Endodermal cell (in vitro differentiated cells): ENCODE measurements around the gene DNM2. TPM values are rescaled to one million over a fixed set of nuclear protein-coding genes. Genes with fewer than 3 reads are reported as not detected.
A peak's percentile ranks its signal among the peaks of the same experiment; 100 is the strongest.
"Not testable (repeated sequence)": the region's sequence is repeated elsewhere in the genome, so short reads cannot be mapped to it uniquely, and the experiment has no call there.

ENCODE experiments used
- DNase-seq: peaks from one replicate; pipeline ENCODE4 v3.0.0-alpha.2; 2017
- H3K27ac ChIP-seq: 2 replicates; pipeline ENCODE4 v1.5.1; 2013; ENCODE audit warnings: mild to moderate bottlenecking, low read depth, low read length, moderate library complexity
- H3K27me3 ChIP-seq: 2 replicates; pipeline ENCODE4 v1.6.1; 2013; ENCODE audit warnings: mild to moderate bottlenecking, low read length, moderate library complexity; ENCODE audit not compliant: insufficient read depth, control insufficient read depth, poor library complexity, severe bottlenecking
- H3K36me3 ChIP-seq: 2 replicates; pipeline ENCODE4 v1.7.0; 2013; ENCODE audit warnings: mild to moderate bottlenecking, low read length, moderate library complexity; ENCODE audit not compliant: control insufficient read depth, insufficient read depth
- H3K4me1 ChIP-seq: one replicate; pipeline ENCODE4 v1.7.0; 2013; ENCODE audit warnings: low read length; ENCODE audit not compliant: control insufficient read depth, insufficient read depth
- H3K4me3 ChIP-seq: 2 replicates; pipeline ENCODE4 v1.5.1; 2013; ENCODE audit warnings: mild to moderate bottlenecking, low read length, moderate library complexity
- H3K9ac ChIP-seq: 2 replicates; pipeline ENCODE4 v1.6.1; 2013; ENCODE audit warnings: mild to moderate bottlenecking, low read length, moderate library complexity; ENCODE audit not compliant: poor library complexity, severe bottlenecking; ENCODE audit errors: extremely low read depth
- H3K9me3 ChIP-seq: 2 replicates; pipeline ENCODE4 v1.6.1; 2013; ENCODE audit warnings: mild to moderate bottlenecking, low read length, moderate library complexity; ENCODE audit not compliant: control insufficient read depth
- H3K27ac Mint-ChIP-seq: 2 replicates; pipeline ENCODE4 v1.8.0; 2020; ENCODE audit warnings: mixed read lengths
- H3K27me3 Mint-ChIP-seq: 2 replicates; pipeline ENCODE4 v1.8.0; 2021; ENCODE audit warnings: mild to moderate bottlenecking, mixed read lengths; ENCODE audit not compliant: insufficient read depth
- H3K36me3 Mint-ChIP-seq: 2 replicates; pipeline ENCODE4 v1.8.0; 2020; ENCODE audit warnings: low read depth, mixed read lengths
- H3K4me1 Mint-ChIP-seq: 2 replicates; pipeline ENCODE4 v1.8.0; 2020; ENCODE audit warnings: mixed read lengths
- H3K4me3 Mint-ChIP-seq: 2 replicates; pipeline ENCODE4 v1.8.0; 2020; ENCODE audit warnings: mild to moderate bottlenecking, moderate library complexity, mixed read lengths
- H3K9me3 Mint-ChIP-seq: 2 replicates; pipeline ENCODE4 v1.8.0; 2020; ENCODE audit warnings: mild to moderate bottlenecking, mixed read lengths
- WGBS, 2 experiments: methylation state at CpG; one replicate each; pipeline versions ENCODE4 v1.1.5 to v1.1.7; 2013; ENCODE audit warnings: missing lambda C conversion rate in 2 of 2, mixed read lengths in 1 of 2; ENCODE audit not compliant: insufficient coverage in 1 of 2, insufficient read length in 1 of 2; 5-methylcytosine and 5-hydroxymethylcytosine counted together
- total RNA-seq, 2 donors: library from RNA; stranded (reverse); fragmentation: NEBNext Ultra II Directional in 1 of 2; extraction: Animal tissue kit (Norgen Biotek cat#: 25700) in 1 of 2; gene quantifications; 2 replicates in 1 of 2; 3 replicates in 1 of 2; pipeline ENCODE4 v1.2.1, GENCODE V29; 2021
- TF ChIP-seq, protein P1 (sequence below): fragments of 200-600 bp; sonication (generic); conservative IDR thresholded peaks from 2 replicates; pipeline ENCODE4 v1.5.0; 2021; ENCODE audit warnings: antibody characterized with exemption, mild to moderate bottlenecking

The DNM2 gene
- total RNA-seq, 2 donors from 2014 or later = 118 to 136 TPM

DNA sequence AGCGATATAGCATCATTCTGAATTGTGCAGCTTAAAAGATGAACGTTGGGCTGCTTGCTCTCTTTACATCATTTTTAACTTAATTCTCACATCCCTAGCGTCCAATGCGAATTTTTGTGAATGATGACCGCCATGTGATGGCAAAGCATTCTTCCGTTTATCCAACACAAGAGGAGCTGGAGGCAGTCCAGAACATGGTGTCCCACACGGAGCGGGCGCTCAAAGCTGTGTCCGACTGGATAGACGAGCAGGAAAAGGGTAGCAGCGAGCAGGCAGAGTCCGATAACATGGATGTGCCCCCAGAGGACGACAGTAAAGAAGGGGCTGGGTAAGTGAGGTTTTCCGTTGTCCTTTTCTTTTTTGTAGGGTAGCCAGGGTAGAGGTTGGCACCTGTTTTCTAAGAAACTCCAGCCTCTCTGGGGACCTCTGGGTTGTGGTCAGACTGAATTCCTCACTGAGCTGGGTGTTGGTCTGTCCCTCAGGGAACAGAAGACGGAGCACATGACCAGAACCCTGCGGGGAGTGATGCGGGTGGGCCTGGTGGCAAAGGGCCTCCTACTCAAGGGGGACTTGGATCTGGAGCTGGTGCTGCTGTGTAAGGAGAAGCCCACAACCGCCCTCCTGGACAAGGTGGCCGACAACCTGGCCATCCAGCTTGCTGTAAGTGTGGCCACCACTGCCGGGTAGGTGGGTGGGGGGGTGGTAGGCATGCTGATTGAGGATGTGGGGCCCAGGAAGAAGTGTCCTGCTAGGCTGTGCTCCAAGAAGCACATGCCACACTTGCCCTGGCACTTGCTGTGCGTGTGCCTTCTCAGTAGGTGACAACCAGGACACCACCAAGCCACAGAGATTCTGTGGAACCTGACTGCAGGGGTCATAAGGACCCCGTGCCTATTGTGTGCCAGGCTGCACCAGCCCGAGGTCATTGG is 46.7 kb upstream of the DNM2 start:
- no peaks in the 10 kb centered on the region for H3K4me1 Mint-ChIP-seq
- no peak overlapping the region for H3K27ac ChIP-seq
- no peak overlapping the region for H3K4me3 ChIP-seq
- H3K9me3 Mint-ChIP-seq = no peaks in the 10 kb centered on the region
- H3K4me1 ChIP-seq = no peaks in the 10 kb centered on the region
- DNase-seq = no peak
- TF ChIP-seq, protein P1, sequence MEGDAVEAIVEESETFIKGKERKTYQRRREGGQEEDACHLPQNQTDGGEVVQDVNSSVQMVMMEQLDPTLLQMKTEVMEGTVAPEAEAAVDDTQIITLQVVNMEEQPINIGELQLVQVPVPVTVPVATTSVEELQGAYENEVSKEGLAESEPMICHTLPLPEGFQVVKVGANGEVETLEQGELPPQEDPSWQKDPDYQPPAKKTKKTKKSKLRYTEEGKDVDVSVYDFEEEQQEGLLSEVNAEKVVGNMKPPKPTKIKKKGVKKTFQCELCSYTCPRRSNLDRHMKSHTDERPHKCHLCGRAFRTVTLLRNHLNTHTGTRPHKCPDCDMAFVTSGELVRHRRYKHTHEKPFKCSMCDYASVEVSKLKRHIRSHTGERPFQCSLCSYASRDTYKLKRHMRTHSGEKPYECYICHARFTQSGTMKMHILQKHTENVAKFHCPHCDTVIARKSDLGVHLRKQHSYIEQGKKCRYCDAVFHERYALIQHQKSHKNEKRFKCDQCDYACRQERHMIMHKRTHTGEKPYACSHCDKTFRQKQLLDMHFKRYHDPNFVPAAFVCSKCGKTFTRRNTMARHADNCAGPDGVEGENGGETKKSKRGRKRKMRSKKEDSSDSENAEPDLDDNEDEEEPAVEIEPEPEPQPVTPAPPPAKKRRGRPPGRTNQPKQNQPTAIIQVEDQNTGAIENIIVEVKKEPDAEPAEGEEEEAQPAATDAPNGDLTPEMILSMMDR = no peak
- H3K27me3 ChIP-seq = no peaks in the 10 kb centered on the region
- peak overlapping the region; percentile 21 for H3K27ac Mint-ChIP-seq
- H3K9ac ChIP-seq = no peak overlapping the region
- H3K36me3 Mint-ChIP-seq = peaks cover 80% of the 10 kb centered on the region
- peaks cover 92% of the 10 kb centered on the region for H3K36me3 ChIP-seq
- no peak overlapping the region for H3K4me3 Mint-ChIP-seq
- H3K27me3 Mint-ChIP-seq = no peaks in the 10 kb centered on the region
- WGBS, 2 experiments = 92 to 96% methylated on average over 20 to 24 of the region's 24 CpGs
- H3K9me3 ChIP-seq = no peaks in the 10 kb centered on the region

DNA sequence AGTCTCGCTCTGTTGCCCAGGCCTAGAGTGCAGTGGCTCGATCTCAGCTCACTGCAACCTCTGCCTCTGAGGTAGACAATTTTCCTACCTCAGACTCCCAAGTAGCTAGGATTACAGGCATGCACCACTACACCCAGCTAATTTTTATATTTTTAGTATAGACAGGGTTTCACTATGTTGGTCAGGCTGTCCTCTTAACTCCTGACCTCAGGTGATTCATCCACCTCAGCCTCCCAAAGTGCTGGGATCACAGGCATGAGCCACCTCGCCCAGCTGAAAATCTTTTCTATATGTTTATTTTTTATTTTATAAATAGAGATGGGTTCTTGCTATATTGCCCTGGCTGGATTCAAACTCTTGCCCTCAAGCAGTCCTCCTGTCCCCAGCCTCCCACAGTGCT is 46.0 kb upstream of the DNM2 start:
- H3K9me3 Mint-ChIP-seq, H3K4me3 Mint-ChIP-seq, H3K9me3 ChIP-seq, H3K27me3 ChIP-seq, H3K27me3 Mint-ChIP-seq, H3K27ac ChIP-seq, H3K9ac ChIP-seq, H3K4me1 Mint-ChIP-seq, H3K27ac Mint-ChIP-seq, H3K4me1 ChIP-seq, DNase-seq, H3K4me3 ChIP-seq: not testable (repeated sequence)
- H3K36me3 Mint-ChIP-seq = peaks cover 75% of the 10 kb centered on the region
- peaks cover 88% of the 10 kb centered on the region for H3K36me3 ChIP-seq
- 93 to 100% methylated on average over 2 of the region's 3 CpGs for WGBS, 2 experiments

GRCh38 chr19:10675214-10675613 is 42.7 kb upstream of the DNM2 start:
- not testable (repeated sequence) for H3K27me3 ChIP-seq, H3K9me3 ChIP-seq, H3K27me3 Mint-ChIP-seq, DNase-seq, H3K4me1 ChIP-seq, H3K9me3 Mint-ChIP-seq, H3K27ac ChIP-seq, H3K4me3 Mint-ChIP-seq, H3K9ac ChIP-seq, H3K4me1 Mint-ChIP-seq, H3K4me3 ChIP-seq, H3K27ac Mint-ChIP-seq
- peaks cover 86% of the 10 kb centered on the region for H3K36me3 Mint-ChIP-seq
- WGBS, 2 experiments = 93 to 97% methylated on average over 8 of the region's 8 CpGs
- H3K36me3 ChIP-seq = peaks cover 93% of the 10 kb centered on the region

DNA sequence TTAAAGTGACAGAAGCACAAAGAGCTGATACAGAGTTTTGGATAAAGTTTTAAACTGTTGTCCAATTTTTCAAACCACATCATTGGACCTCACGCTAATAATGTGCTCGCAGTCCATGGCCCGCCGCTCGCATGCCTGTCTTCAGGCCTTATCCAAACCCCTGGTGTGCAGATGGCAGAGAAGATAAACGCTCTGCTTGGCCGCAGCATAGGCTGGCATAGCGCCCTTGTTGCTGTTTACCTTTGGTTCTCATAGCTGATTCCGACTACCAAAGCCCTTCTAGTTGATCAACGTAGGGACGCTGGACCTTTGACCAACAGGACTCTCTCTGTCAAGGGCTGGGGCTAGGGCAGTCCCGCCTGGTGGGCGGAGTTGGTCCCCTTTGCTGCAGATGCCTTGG is 40.1 kb upstream of the DNM2 start:
- no peak overlapping the region for H3K4me3 ChIP-seq
- Mint-ChIP-seq H3K36me3 (peaks cover 89% of the 10 kb centered on the region), H3K4me3 (no peak overlapping the region), H3K9me3 (no peaks in the 10 kb centered on the region), H3K27me3 (no peaks in the 10 kb centered on the region), H3K27ac (no peak overlapping the region), H3K4me1 (no peaks in the 10 kb centered on the region)
- DNase-seq = no peak
- H3K9ac ChIP-seq = no peak overlapping the region
- no peaks in the 10 kb centered on the region for H3K4me1 ChIP-seq
- no peak overlapping the region for H3K27ac ChIP-seq
- peaks cover 94% of the 10 kb centered on the region for H3K36me3 ChIP-seq
- WGBS, 2 experiments = 92 to 94% methylated on average over 11 to 13 of the region's 13 CpGs
- no peaks in the 10 kb centered on the region for H3K9me3 ChIP-seq
- TF ChIP-seq, protein P1 = no peak
- H3K27me3 ChIP-seq = no peaks in the 10 kb centered on the region
